PC-3 (cell line): ENCODE measurements around the gene PRKCD. TPM values are rescaled to one million over a fixed set of nuclear protein-coding genes. Genes with fewer than 3 reads are reported as not detected.
"Not testable (repeated sequence)": the region's sequence is repeated elsewhere in the genome, so short reads cannot be mapped to it uniquely, and the experiment has no call there.

ENCODE experiments used
- ATAC-seq: fragments of 200-7000 bp; cut with Tn5 transposase; 2 replicates; pipeline ENCODE4 v1.9.1; 2020; ENCODE audit warnings: mild to moderate bottlenecking, moderate library complexity
- BruUV-seq: library from RNA; stranded (reverse); fragments of 400-500 nt; replicated peaks from 2 replicates; lab custom pipeline; 2021; lab: Mats Ljungman, UMichigan
- CTCF ChIA-PET: fragments of 300-600 bp; sonication (Branson Sonifier 250); formaldehyde crosslinking; loops from one replicate; lab custom pipeline; 2022; ENCODE audit warnings: antibody characterized with exemption; lab: Charles Lee
- POLR2A ChIA-PET: fragments of 300-600 bp; sonication (Branson Sonifier 250); formaldehyde crosslinking; loops from one replicate; lab custom pipeline; 2022; ENCODE audit warnings: antibody characterized with exemption; ENCODE audit not compliant: unreplicated experiment; lab: Charles Lee
- DNase-seq: peaks from one replicate; pipeline ENCODE4 v3.0.0-alpha.2; 2015
- H2AFZ ChIP-seq: fragments of 300-600 bp; sonication (generic); 2 replicates; pipeline ENCODE4 v1.6.0; 2016; ENCODE audit warnings: antibody characterized with exemption, low read length
- H3F3A ChIP-seq: fragments of 300-600 bp; sonication (generic); one replicate; pipeline ENCODE4 v1.6.0; 2017; ENCODE audit warnings: antibody characterized with exemption, low read length, control low read depth, mild to moderate bottlenecking; ENCODE audit not compliant: unreplicated experiment
- H3K27ac ChIP-seq: fragments of 300-600 bp; sonication (generic); 2 replicates; pipeline ENCODE4 v1.5.1; 2016; ENCODE audit warnings: mild to moderate bottlenecking, low read length
- H3K27me3 ChIP-seq: fragments of 300-600 bp; sonication (generic); 2 replicates; pipeline ENCODE4 v1.6.1; 2016; ENCODE audit warnings: low read length, mixed read lengths
- H3K36me3 ChIP-seq: fragments of 300-600 bp; sonication (generic); 2 replicates; pipeline ENCODE4 v1.6.1; 2016; ENCODE audit warnings: low read depth, mixed run types, low read length, mixed read lengths
- H3K4me1 ChIP-seq: fragments of 300-600 bp; sonication (generic); 2 replicates; pipeline ENCODE4 v1.5.1; 2016; ENCODE audit warnings: low read length; ENCODE audit not compliant: insufficient read depth
- H3K4me2 ChIP-seq: fragments of 300-600 bp; sonication (generic); 2 replicates; pipeline ENCODE4 v1.6.0; 2016; ENCODE audit warnings: low read length
- H3K4me3 ChIP-seq: fragments of 300-600 bp; sonication (generic); 2 replicates; pipeline ENCODE4 v1.5.1; 2016; ENCODE audit warnings: mild to moderate bottlenecking, low read length, mixed read lengths
- H3K79me2 ChIP-seq: fragments of 300-600 bp; sonication (generic); 2 replicates; pipeline ENCODE4 v1.6.1; 2017; ENCODE audit warnings: low read length, mixed read lengths
- H3K9ac ChIP-seq: fragments of 300-600 bp; sonication (generic); 2 replicates; pipeline ENCODE4 v1.6.0; 2016; ENCODE audit warnings: mild to moderate bottlenecking, low read length
- H3K9me2 ChIP-seq: fragments of 300-600 bp; sonication (generic); replicated peaks from 2 replicates; pipeline ENCODE4 v1.6.1; 2016; ENCODE audit warnings: mixed run types, low read length, mixed read lengths
- H3K9me3 ChIP-seq: fragments of 300-600 bp; sonication (generic); 2 replicates; pipeline ENCODE4 v1.6.1; 2016; ENCODE audit warnings: low read length, mixed read lengths
- H4K20me1 ChIP-seq: fragments of 300-600 bp; sonication (generic); 2 replicates; pipeline ENCODE4 v1.6.1; 2016; ENCODE audit warnings: low read length, mixed read lengths
- EZH2 ChIP-seq: fragments of 300-600 bp; sonication (generic); IDR thresholded peaks from one replicate; pipeline ENCODE4 v1.6.1; 2017; ENCODE audit warnings: antibody characterized with exemption, mild to moderate bottlenecking, low read length; ENCODE audit not compliant: unreplicated experiment
- EZH2phosphoT487 ChIP-seq: fragments of 300-600 bp; sonication (generic); IDR thresholded peaks from 2 replicates; pipeline ENCODE4 v1.6.1; 2018; ENCODE audit warnings: mild to moderate bottlenecking, antibody characterized with exemption, low read length, borderline replicate concordance
- intact Hi-C: fragments of 100-400 bp; cut with micrococcal nuclease; formaldehyde crosslinking; loops from 2 replicates; pipeline ENCODE4 v1.9.0; 2023
- total RNA-seq: library from RNA; depleted of rRNA; stranded (reverse); fragments of >200 nt; gene quantifications from 2 replicates; pipeline ENCODE4 v1.2.3, GENCODE V29; 2014
- TF ChIP-seq, protein P1 (sequence below): fragments of 300-600 bp; sonication (generic); conservative IDR thresholded peaks from 2 replicates; pipeline ENCODE4 v1.5.1; 2017; ENCODE audit warnings: antibody characterized with exemption, low read depth, mild to moderate bottlenecking, low read length

PRKCD gene
- total RNA-seq, 1 experiment from 2014 or later = 7.8 TPM

- Histone ChIP-seq H3K79me2 (no peaks in the 10 kb centered on the region), H3K4me2 (peak overlapping the region; percentile 55), H3K27me3 (no peaks in the 10 kb centered on the region), H3K4me1 (peaks cover 74% of the 10 kb centered on the region), H3K9ac (peak overlapping the region; percentile 3; the same call in 1 of the 2 replicates), H3K36me3 (no peaks in the 10 kb centered on the region), H3K4me3 (no peak overlapping the region), H2AFZ (peak overlapping the region; percentile 18), H3K9me3 (no peaks in the 10 kb centered on the region), H3F3A (no peaks in the 10 kb centered on the region), H4K20me1 (no peaks in the 10 kb centered on the region), H3K9me2 (no peaks in the 10 kb centered on the region), H3K27ac (peak overlapping the region; percentile 75)
- peak; percentile 47 for ATAC-seq
- ChIA-PET POLR2A (no interaction called here), CTCF (no interaction called here)
- peak; percentile 96 for DNase-seq
- no TSS peak for BruUV-seq
- TF ChIP-seq EZH2 (no peak), EZH2phosphoT487 (no peak)
- TF ChIP-seq, protein P1, sequence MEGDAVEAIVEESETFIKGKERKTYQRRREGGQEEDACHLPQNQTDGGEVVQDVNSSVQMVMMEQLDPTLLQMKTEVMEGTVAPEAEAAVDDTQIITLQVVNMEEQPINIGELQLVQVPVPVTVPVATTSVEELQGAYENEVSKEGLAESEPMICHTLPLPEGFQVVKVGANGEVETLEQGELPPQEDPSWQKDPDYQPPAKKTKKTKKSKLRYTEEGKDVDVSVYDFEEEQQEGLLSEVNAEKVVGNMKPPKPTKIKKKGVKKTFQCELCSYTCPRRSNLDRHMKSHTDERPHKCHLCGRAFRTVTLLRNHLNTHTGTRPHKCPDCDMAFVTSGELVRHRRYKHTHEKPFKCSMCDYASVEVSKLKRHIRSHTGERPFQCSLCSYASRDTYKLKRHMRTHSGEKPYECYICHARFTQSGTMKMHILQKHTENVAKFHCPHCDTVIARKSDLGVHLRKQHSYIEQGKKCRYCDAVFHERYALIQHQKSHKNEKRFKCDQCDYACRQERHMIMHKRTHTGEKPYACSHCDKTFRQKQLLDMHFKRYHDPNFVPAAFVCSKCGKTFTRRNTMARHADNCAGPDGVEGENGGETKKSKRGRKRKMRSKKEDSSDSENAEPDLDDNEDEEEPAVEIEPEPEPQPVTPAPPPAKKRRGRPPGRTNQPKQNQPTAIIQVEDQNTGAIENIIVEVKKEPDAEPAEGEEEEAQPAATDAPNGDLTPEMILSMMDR = no peak
- intact Hi-C loops = no loop called here
These were observed 10.5 kb upstream of the PRKCD start for GRCh38 chr3:53150247-53151085.

DNA sequence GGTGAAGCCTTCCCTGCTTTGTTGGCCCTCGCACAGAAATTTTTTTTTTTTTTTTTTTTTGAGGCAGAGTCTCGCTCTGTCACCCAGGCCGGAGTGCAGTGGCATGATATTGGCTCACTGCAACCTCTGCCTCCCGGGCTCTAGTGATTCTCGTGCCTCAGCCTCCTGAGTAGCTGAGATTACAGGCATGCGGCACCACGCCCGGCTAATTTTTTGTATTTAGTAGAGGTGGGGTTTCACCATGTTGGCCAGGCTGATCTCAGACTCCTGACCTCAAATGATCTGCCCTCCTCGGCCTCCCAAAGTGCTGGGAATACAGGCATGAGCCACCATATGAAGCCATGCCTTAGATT, 9.9 kb upstream of the PRKCD start:
- Histone ChIP-seq H3K4me1 (peaks cover 74% of the 10 kb centered on the region), H3K4me2 (peak overlapping the region; percentile 55; the same call in 1 of the 2 replicates), H3K27ac (peak overlapping the region; percentile 75)
- H3K9ac ChIP-seq, H3K4me3 ChIP-seq, DNase-seq, H2AFZ ChIP-seq, intact Hi-C loops, H3K27me3 ChIP-seq, CTCF ChIA-PET, POLR2A ChIA-PET, H3K9me3 ChIP-seq, H3K36me3 ChIP-seq, H4K20me1 ChIP-seq, H3F3A ChIP-seq, BruUV-seq, ATAC-seq, H3K9me2 ChIP-seq, H3K79me2 ChIP-seq: not testable (repeated sequence)

- Histone ChIP-seq H2AFZ (no peak overlapping the region), H3K9ac (no peak overlapping the region), H3K9me3 (no peaks in the 10 kb centered on the region), H3K4me2 (no peak overlapping the region), H3K27ac (no peak overlapping the region), H3K4me3 (no peak overlapping the region), H3K27me3 (no peaks in the 10 kb centered on the region), H3K4me1 (peaks cover 73% of the 10 kb centered on the region), H3K36me3 (no peaks in the 10 kb centered on the region), H4K20me1 (no peaks in the 10 kb centered on the region), H3K79me2 (no peaks in the 10 kb centered on the region), H3K9me2 (no peaks in the 10 kb centered on the region), H3F3A (peaks cover 5% of the 10 kb centered on the region)
- no TSS peak for BruUV-seq
- no peak for DNase-seq
- TF ChIP-seq EZH2 (no peak), EZH2phosphoT487 (no peak)
- TF ChIP-seq, protein P1 = no peak
- no peak for ATAC-seq
- CTCF ChIA-PET = no interaction called here
- POLR2A ChIA-PET = no interaction called here
- intact Hi-C loops = no loop called here
These were observed 9.5 kb upstream of the PRKCD start for GRCh38 chr3:53151465-53151864.
